ENCODE data around the gene KRT79.
A peak's percentile ranks its signal among the peaks of the same experiment; 100 is the strongest.

Gene KRT79

GRCh38 chr12:52828591-52829021 is 5.5 kb downstream of the KRT79 start:
- Mint-ChIP-seq H3K4me3 (no peak overlapping the region), H3K27ac (no peak overlapping the region), H3K9me3 (no peaks in the 10 kb centered on the region), H3K4me1 (no peaks in the 10 kb centered on the region), H3K36me3 (ENCODE audit: low read depth) (no peaks in the 10 kb centered on the region), H3K27me3 (ENCODE audit: low read depth) (peaks cover 6% of the 10 kb centered on the region)
- TF ChIP-seq CTCF (IDR thresholded peaks at IDR 0.05; ENCODE audit: unreplicated experiment in 3 of 3) = no peak

- Mint-ChIP-seq H3K27ac (no peak overlapping the region), H3K36me3 (ENCODE audit: low read depth) (no peaks in the 10 kb centered on the region), H3K4me1 (no peaks in the 10 kb centered on the region), H3K27me3 (ENCODE audit: low read depth) (peaks cover 8% of the 10 kb centered on the region), H3K4me3 (no peak overlapping the region), H3K9me3 (no peaks in the 10 kb centered on the region)
- no peak for TF ChIP-seq CTCF (IDR thresholded peaks at IDR 0.05; ENCODE audit: unreplicated experiment in 3 of 3)
These were observed 6.0 kb downstream of the KRT79 start for GRCh38 chr12:52828156-52828555.

DNA sequence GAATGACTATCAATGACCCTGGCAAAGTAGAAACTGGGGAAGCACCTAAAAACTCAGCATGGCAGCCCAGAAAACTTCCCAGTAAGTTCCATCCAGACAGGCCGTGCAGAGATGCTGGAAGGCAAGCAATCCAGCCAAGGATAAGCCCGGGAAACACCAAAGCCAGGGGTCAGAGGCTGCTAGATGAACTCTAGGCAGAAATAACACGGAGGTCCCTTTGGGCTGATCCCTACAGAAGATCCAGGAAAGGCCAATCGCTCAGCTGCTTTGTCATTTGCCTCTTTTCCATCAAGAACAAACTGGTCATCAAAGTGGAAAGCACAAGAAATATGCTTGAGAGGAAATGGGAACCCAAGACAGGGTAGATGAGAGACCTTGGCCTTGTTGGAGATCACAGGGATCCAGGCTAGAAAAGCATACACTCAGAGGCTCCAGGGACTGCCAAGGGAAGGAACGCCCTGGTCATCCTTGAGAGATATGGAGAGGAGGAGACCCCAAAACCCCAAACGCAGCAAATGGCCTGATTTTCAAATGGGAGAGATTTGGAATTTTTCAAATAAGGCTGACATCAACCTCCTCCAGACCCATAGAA is 6.5 kb downstream of the KRT79 start:
- Mint-ChIP-seq H3K27ac (peak overlapping the region in 1 of 3 experiments; percentile 25), H3K9me3 (no peaks in the 10 kb centered on the region), H3K36me3 (ENCODE audit: low read depth) (no peaks in the 10 kb centered on the region), H3K27me3 (ENCODE audit: low read depth) (peaks cover 8% of the 10 kb centered on the region), H3K4me1 (no peaks in the 10 kb centered on the region), H3K4me3 (no peak overlapping the region)
- no peak for TF ChIP-seq CTCF (IDR thresholded peaks at IDR 0.05; ENCODE audit: unreplicated experiment in 3 of 3)

GRCh38 chr12:52826611-52827498 is 7.3 kb downstream of the KRT79 start:
- H3K27ac Mint-ChIP-seq = peak overlapping the region in 2 of 3 experiments; percentile 14 to 25
- no peak overlapping the region for H3K4me3 Mint-ChIP-seq
- H3K36me3 Mint-ChIP-seq (ENCODE audit: low read depth) = no peaks in the 10 kb centered on the region
- no peaks in the 10 kb centered on the region for H3K4me1 Mint-ChIP-seq
- no peaks in the 10 kb centered on the region for H3K9me3 Mint-ChIP-seq
- H3K27me3 Mint-ChIP-seq (ENCODE audit: low read depth) = peaks cover 8% of the 10 kb centered on the region
- TF ChIP-seq CTCF (IDR thresholded peaks at IDR 0.05; ENCODE audit: unreplicated experiment in 3 of 3) = no peak

DNA sequence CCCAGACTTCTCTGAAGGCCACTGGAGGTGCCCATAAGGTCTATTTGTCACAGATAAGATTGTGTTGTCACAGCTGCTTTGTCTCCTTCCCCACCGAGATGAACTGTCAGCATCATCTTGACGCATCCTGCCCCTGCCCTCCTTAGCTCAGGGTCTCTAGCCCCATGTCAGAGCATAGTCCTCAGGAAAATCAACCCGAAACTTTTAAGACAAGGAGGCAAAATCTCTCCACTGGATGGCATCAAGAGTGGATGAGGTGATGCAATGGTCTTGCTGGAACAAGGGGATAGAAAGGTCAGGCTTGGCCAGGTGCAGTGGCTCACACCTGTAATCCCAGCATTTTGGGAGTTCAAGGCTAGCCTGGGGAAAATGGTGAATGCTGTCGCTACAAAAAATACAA is 8.2 kb downstream of the KRT79 start:
- TF ChIP-seq CTCF (IDR thresholded peaks at IDR 0.05; ENCODE audit: unreplicated experiment in 3 of 3) = no peak
- H3K4me3 Mint-ChIP-seq = no peak overlapping the region
- peaks cover 3% of the 10 kb centered on the region for H3K4me1 Mint-ChIP-seq
- no peaks in the 10 kb centered on the region for H3K36me3 Mint-ChIP-seq (ENCODE audit: low read depth)
- no peaks in the 10 kb centered on the region for H3K9me3 Mint-ChIP-seq
- no peak overlapping the region for H3K27ac Mint-ChIP-seq
- H3K27me3 Mint-ChIP-seq (ENCODE audit: low read depth) = peaks cover 8% of the 10 kb centered on the region

Measured in nephron (organoid).